ENCODE data around the gene ZNF813. TPM values are rescaled to one million over a fixed set of nuclear protein-coding genes. Genes with fewer than 3 reads are reported as not detected.

ZNF813 gene
- total and polyA plus RNA-seq, 3 donors from 2014 or later, result 2.0 to 4.8 (median 4.6) TPM

- no peaks in the 10 kb centered on the region for H3K27me3 ChIP-seq
- no peaks in the 10 kb centered on the region for H3K36me3 ChIP-seq (ENCODE audit: low read depth, missing control alignments)
- peak overlapping the region; percentile 75 to 90 for H3K4me3 ChIP-seq
- DNase-seq, result no peak
- H3K27ac ChIP-seq, result peak overlapping the region; percentile 82 to 83
- H3K9me3 ChIP-seq, result no peaks in the 10 kb centered on the region
- H3K4me1 ChIP-seq, result no peaks in the 10 kb centered on the region
- 33 to 36% methylated on average over 15 to 36 of the region's 36 CpGs for WGBS, 2 donors
- TF ChIP-seq POLR2A (IDR thresholded peaks at IDR 0.05), result no peak
- TF ChIP-seq, protein P1, sequence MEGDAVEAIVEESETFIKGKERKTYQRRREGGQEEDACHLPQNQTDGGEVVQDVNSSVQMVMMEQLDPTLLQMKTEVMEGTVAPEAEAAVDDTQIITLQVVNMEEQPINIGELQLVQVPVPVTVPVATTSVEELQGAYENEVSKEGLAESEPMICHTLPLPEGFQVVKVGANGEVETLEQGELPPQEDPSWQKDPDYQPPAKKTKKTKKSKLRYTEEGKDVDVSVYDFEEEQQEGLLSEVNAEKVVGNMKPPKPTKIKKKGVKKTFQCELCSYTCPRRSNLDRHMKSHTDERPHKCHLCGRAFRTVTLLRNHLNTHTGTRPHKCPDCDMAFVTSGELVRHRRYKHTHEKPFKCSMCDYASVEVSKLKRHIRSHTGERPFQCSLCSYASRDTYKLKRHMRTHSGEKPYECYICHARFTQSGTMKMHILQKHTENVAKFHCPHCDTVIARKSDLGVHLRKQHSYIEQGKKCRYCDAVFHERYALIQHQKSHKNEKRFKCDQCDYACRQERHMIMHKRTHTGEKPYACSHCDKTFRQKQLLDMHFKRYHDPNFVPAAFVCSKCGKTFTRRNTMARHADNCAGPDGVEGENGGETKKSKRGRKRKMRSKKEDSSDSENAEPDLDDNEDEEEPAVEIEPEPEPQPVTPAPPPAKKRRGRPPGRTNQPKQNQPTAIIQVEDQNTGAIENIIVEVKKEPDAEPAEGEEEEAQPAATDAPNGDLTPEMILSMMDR (IDR thresholded peaks at IDR 0.05), result no peak
- intact Hi-C loops (cut with DNase I; ENCODE audit: low total_unique reads), result no loop called here
Measured at GRCh38 chr19:53538378-53539109, 71.0 kb downstream of the ZNF813 start.

DNA sequence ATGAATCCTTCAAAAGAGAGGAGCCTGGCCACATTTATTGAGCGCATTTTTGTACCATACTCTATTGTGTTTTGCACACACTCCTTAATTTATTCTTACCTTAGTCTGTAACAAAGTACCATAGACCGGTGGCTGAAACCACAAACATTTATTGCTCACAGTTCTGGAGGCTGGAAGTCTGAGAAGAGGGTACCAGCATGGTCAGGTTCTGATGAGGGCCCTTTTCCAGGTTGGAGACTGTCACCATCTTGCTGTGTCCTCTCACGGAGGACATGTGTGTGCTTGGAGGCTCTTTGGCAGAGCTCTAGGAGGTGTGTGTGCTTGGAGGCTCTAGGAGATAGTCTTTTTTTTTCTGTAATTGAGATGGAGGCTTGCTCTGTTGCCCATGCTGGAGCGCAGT is 72.6 kb downstream of the ZNF813 start:
- no peak overlapping the region for H3K4me3 ChIP-seq
- WGBS, 2 donors, result 57 to 74% methylated on average over 4 of the region's 4 CpGs
- no peak overlapping the region for H3K27ac ChIP-seq
- DNase-seq, result no peak
- TF ChIP-seq, protein P1 (IDR thresholded peaks at IDR 0.05), result no peak
- no peak for TF ChIP-seq POLR2A (IDR thresholded peaks at IDR 0.05)
- no peaks in the 10 kb centered on the region for H3K4me1 ChIP-seq
- no peaks in the 10 kb centered on the region for H3K36me3 ChIP-seq (ENCODE audit: low read depth, missing control alignments)
- no peaks in the 10 kb centered on the region for H3K9me3 ChIP-seq
- intact Hi-C loops (cut with DNase I; ENCODE audit: low total_unique reads), result no loop called here
- H3K27me3 ChIP-seq, result no peaks in the 10 kb centered on the region

DNA sequence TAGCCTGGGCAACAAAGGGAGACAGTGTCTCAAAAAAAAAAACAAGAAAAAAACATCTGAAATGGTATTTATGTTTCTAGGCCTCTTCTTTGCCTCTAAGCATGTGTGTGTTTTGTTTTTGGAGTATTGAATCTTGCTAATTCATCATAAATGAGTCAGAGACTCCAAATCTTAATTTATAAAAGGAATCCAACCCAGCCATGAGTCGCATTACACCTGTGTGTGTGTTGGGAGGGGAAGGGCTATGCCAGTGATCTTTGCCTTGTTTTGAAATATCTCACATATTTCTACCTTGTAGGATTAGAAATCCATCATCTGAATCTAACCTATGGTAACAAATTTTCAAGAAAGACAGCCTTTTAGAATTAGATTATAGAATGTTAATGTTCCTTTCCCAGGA is 74.4 kb downstream of the ZNF813 start:
- intact Hi-C loops (cut with DNase I; ENCODE audit: low total_unique reads), result no loop called here
- WGBS, 2 donors, result 86 to 91% methylated on average over 1 of the region's 1 CpG
- Histone ChIP-seq H3K4me3 (no peak overlapping the region), H3K27ac (no peak overlapping the region), H3K27me3 (no peaks in the 10 kb centered on the region), H3K9me3 (no peaks in the 10 kb centered on the region), H3K4me1 (no peaks in the 10 kb centered on the region), H3K36me3 (ENCODE audit: low read depth, missing control alignments) (no peaks in the 10 kb centered on the region)
- TF ChIP-seq, protein P1 (IDR thresholded peaks at IDR 0.05), result no peak
- TF ChIP-seq POLR2A (IDR thresholded peaks at IDR 0.05), result no peak
- no peak for DNase-seq

DNA sequence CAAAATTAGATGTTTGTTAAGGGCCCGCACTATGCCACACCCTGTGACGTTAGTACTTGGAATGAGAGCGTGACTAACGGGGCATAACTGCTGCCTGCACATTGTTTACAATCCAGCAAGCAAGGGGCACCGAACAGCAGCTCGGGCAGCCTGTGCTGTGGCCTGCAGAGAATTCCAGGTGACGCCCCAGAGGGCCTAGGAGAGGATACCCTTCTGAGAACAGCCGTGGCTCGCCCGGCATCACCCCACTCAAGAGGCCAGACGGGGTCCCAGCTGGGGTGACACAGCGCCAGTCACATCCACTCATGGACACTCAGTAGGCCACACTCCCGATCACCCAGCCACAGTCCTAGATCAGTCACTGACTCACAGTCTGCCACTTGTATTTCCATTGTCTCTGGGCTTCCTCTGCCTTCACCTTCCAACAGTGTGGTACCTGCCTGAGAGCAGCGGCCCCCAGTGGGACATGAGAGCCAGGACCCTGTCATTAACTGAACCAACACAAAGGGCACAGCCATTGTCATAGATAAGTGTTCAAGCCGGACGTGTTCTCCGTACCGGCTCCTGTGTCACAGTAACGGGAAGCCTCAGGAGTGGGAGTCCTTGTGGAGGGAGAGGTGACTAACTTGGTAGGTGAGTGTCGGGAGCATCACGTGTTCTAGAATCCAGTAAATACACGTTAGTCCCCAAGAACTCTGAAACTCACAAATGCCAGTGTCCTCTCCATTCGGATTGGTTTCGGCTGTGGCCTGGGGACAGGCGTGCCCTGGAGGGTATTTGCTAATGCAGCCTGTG is 77.9 kb downstream of the ZNF813 start:
- Histone ChIP-seq H3K27ac (no peak overlapping the region), H3K4me1 (no peaks in the 10 kb centered on the region), H3K4me3 (no peak overlapping the region), H3K27me3 (no peaks in the 10 kb centered on the region), H3K36me3 (ENCODE audit: low read depth, missing control alignments) (no peaks in the 10 kb centered on the region), H3K9me3 (no peaks in the 10 kb centered on the region)
- intact Hi-C loops (cut with DNase I; ENCODE audit: low total_unique reads), result no loop called here
- TF ChIP-seq POLR2A (IDR thresholded peaks at IDR 0.05), result no peak
- no peak for DNase-seq
- WGBS, 2 donors, result 90 to 94% methylated on average over 18 to 25 of the region's 25 CpGs

Other genes starting within 250 kb of the ZNF813 start
- 10 to 100 TPM; 46.7 to 54.3 TPM for gene ZNF677, start 212.9 kb upstream of the ZNF813 start, total RNA-seq
- 88.9 TPM for gene ZNF677, start 212.9 kb upstream of the ZNF813 start, polyA plus RNA-seq (ENCODE audit: insufficient read depth, low read depth, low replicate concordance)
- 1 to 10 TPM in 1 of 2 donors, not detected in 1; 1.2 TPM for gene VN1R2, start 209.4 kb upstream of the ZNF813 start, total RNA-seq
- gene VN1R2, start 209.4 kb upstream of the ZNF813 start, polyA plus RNA-seq (ENCODE audit: insufficient read depth, low read depth, low replicate concordance), result 0.25 TPM
- gene VN1R4, start 200.0 kb upstream of the ZNF813 start, total RNA-seq, result under 1 TPM in 1 of 2 donors, not detected in 1; 0.37 TPM
- gene VN1R4, start 200.0 kb upstream of the ZNF813 start, polyA plus RNA-seq (ENCODE audit: insufficient read depth, low read depth, low replicate concordance), result not detected
- 1 to 10 TPM; 6.5 to 6.6 TPM for gene ZNF845, start 134.0 kb upstream of the ZNF813 start, total RNA-seq
- 2.1 TPM for gene ZNF845, start 134.0 kb upstream of the ZNF813 start, polyA plus RNA-seq (ENCODE audit: insufficient read depth, low read depth, low replicate concordance)
- gene ZNF525, start 102.0 kb upstream of the ZNF813 start, total RNA-seq, result 10 to 100 TPM; 18.8 to 27.3 TPM
- 14.0 TPM for gene ZNF525, start 102.0 kb upstream of the ZNF813 start, polyA plus RNA-seq (ENCODE audit: insufficient read depth, low read depth, low replicate concordance)
- 10 to 100 TPM; 21.9 to 22.4 TPM for gene ZNF765, start 72.6 kb upstream of the ZNF813 start, total RNA-seq
- 6.5 TPM for gene ZNF765, start 72.6 kb upstream of the ZNF813 start, polyA plus RNA-seq (ENCODE audit: insufficient read depth, low read depth, low replicate concordance)
- 10 to 100 TPM; 11.2 to 15.9 TPM for gene ZNF761, start 35.7 kb upstream of the ZNF813 start, total RNA-seq
- gene ZNF761, start 35.7 kb upstream of the ZNF813 start, polyA plus RNA-seq (ENCODE audit: insufficient read depth, low read depth, low replicate concordance), result 6.4 TPM
- gene ZNF331, start 70.4 kb downstream of the ZNF813 start, total RNA-seq, result 10 to 100 TPM; 31.4 to 36.5 TPM
- 26.5 TPM for gene ZNF331, start 70.4 kb downstream of the ZNF813 start, polyA plus RNA-seq (ENCODE audit: insufficient read depth, low read depth, low replicate concordance)
- not detected for gene DPRX, start 164.3 kb downstream of the ZNF813 start, total RNA-seq
- gene DPRX, start 164.3 kb downstream of the ZNF813 start, polyA plus RNA-seq (ENCODE audit: insufficient read depth, low read depth, low replicate concordance), result not detected

All from testis (tissue), 3 donors.